Esophagus muscularis mucosa (tissue), 3 donors: ENCODE measurements around the gene PRKCD.

Experiments
- CTCF ChIP-seq, 3 experiments: fragments of 200-600 bp in 2 of 3; fragments of 450-650 bp in 1 of 3; sonication (generic) in 2 of 3; IDR thresholded peaks; one replicate each; pipeline ENCODE4 v1.5.1; 2017 to 2019; ENCODE audit warnings: antibody characterized with exemption in 3 of 3, mild to moderate bottlenecking in 2 of 3, moderate library complexity in 1 of 3
- POLR2A ChIP-seq: fragments of 450-650 bp; IDR thresholded peaks from one replicate; pipeline ENCODE4 v1.6.1; 2017; ENCODE audit warnings: antibody characterized with exemption, moderate library complexity, mild to moderate bottlenecking, low read depth
- POLR2AphosphoS5 ChIP-seq, 2 donors: sonication (generic); formaldehyde crosslinking; IDR thresholded peaks; one replicate each; pipeline ENCODE4 v1.6.1; 2017; ENCODE audit warnings: antibody characterized with exemption in 2 of 2

- TF ChIP-seq POLR2A: peak; percentile 25
- peak in 2 of 3 experiments; percentile 6 to 44 for TF ChIP-seq CTCF (IDR thresholded peaks at IDR 0.05)
- peak; percentile 86 to 93 for TF ChIP-seq POLR2AphosphoS5 (IDR thresholded peaks at IDR 0.05)
These were observed 30.6 kb upstream of the PRKCD start, which contains the start of gene RFT1 for GRCh38 chr3:53130179-53131061.
